Left forelimb (tissue), 1 donor: Measurements from ENCODE around the gene TYRP1.
"Not testable (repeated sequence)": the region's sequence is repeated elsewhere in the genome, so short reads cannot be mapped to it uniquely, and the experiment has no call there.

Experiments used
- DNase-seq: peaks from one replicate; pipeline ENCODE4 v3.0.0-alpha.2; 2018; ENCODE audit warnings: low spot score

The TYRP1 gene, protein sequence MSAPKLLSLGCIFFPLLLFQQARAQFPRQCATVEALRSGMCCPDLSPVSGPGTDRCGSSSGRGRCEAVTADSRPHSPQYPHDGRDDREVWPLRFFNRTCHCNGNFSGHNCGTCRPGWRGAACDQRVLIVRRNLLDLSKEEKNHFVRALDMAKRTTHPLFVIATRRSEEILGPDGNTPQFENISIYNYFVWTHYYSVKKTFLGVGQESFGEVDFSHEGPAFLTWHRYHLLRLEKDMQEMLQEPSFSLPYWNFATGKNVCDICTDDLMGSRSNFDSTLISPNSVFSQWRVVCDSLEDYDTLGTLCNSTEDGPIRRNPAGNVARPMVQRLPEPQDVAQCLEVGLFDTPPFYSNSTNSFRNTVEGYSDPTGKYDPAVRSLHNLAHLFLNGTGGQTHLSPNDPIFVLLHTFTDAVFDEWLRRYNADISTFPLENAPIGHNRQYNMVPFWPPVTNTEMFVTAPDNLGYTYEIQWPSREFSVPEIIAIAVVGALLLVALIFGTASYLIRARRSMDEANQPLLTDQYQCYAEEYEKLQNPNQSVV

DNA sequence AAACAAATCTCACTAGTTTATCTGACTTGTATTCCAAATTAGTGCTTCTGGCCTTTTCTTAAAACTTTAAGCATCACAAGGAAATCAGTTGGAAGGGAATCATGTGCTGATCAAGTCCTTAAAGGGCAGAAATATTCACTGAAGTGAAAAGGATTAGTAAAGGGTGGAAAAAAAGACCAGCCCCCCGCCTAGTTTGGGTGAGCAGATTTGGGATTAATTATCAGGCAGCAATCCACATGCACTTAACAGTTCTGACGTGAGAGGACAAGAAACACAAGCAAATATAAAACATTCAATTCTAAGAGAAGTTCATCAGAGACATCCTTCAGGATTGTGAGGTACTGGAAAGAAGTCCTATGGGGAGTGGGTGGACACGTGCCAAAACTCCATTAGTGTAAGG lies at the start of gene TYRP1:
Gene TYRP1 (plus strand): TSS at position 245 of the 400 bp plus-strand sequence. CDS start 612 bp downstream, outside the sequence.
- no peak for DNase-seq

DNA sequence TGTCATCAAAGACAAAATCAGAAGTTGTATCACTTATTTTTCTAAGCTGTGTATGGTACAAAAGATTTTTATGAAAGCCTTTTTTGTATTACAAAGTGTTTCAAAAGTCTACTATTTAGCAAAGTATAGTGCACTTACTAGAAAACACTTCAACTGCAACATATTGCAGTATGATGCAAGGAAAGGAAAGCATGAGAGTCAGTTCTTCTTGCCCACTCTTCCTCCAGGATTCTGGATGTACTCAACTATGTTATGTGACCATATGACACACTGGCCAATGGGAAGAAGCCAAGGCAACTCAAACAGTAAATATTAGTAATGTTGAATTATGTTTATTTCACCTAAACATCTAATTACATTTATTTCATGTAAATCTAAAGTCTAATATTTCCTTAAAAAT lies 49.5 kb upstream of the TYRP1 start:
- DNase-seq: no peak

DNA sequence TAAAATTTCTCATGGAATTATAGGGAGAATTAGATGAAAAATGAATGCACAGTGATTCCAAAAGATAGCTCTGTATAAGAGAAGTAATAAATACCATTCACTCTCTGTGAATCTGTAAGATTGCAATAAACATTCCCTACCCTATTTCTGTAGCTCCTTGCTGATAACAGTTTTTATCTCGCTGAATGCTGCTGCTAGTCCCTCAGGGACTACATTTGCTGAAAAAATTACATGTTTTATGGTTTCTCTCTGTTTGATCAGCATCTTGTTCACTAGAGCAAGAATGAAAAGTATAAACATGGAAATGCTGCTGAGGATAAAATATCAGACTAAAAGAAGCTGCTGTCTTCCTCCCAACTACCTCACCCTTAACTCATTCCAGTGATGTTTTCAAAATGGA lies 44.3 kb upstream of the TYRP1 start:
- no peak for DNase-seq

DNA sequence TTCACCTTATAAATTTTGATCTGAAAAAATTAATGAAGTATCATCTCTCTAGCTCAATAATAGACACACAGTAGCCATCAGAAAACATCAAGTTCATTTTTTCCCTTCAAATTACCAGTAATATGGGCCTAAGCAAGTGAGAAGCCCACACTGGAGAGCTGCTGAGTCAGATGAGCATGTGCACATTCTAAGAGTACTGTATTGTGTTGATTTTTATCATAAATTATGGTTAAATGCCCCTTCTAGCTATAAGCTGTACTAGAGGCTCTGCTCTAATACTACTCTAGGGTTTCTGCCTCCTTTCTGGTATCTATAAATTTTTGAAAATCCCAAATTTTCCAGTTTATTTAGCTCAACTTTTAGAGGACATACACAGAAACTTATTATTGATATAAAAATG lies 42.1 kb upstream of the TYRP1 start:
- DNase-seq: no peak

DNA sequence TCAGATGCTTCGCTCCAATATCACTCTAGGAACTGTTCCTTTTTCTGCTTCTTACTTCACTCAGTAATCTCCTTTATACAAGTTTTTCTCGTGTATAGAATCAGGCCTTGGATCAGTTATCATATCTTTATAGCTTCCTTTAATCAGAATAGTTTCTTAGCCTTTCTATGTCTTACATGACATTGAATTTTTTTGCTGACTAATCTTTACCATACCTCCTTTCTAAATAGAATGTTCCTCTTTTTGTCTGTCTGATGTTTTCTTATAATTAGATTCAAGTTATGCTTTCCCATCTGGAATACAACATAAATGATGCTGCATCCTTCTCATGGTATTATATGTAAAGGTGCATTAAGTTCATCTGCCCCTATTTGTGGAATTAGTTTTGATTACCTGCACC lies 40.2 kb upstream of the TYRP1 start:
- DNase-seq: no peak

DNA sequence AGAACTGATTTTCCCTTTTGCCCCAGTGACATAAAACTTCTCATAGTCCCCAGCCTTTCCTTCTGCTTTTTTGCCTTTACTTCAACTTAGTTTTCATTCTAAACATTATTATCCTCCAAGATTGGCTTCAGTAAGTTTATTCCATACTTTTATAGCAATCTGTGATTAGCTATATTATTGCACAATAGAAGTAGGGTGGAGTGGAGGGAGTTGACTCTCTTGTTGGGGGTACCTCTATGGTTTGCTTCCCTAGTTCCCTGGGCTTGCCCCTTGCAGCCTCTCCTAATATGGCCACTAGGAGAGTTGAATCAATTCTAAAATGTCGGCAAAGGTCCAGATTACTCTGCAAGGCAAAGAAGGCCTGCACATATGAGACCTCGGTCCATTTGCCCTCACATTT lies 36.4 kb upstream of the TYRP1 start:
- DNase-seq: no peak

DNA sequence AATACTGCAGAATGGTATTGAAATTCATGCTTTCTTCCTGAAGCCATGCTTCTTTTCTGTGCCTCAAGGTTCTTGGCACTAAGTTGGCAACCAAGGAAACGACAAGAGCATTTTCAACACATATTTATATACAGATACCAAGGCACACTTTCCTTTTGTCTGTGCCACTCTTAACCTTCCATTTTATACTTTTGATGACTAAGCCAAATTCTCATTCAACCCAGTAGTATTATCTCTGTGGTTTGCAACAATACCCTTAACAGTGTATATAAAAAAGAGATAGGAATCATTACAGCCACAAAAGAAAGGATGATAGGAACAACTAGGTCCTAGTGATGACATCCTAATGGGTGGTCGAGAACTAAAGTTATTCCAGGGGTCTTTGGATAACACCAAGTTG lies 36.0 kb upstream of the TYRP1 start:
- DNase-seq: no peak

DNA sequence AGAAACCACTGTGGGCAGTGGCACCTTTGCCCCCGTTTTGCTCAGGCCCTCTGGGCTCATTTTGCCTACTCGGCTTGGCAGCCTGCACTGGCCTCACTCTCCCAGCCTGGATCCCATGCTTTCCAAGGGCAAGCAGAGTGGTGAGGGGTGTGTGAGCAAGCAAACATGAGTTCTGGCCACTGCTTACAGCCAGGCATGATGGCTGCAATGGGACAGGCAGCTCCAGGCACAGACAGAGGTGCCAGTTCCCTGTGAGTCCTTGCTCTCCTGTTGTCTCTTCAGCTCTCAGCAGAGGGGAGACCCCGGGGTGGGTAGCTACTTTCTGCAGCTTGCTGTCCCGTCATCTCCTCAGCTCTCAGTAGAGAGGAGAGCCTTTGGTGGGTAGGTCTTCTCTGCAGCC lies 35.2 kb upstream of the TYRP1 start:
- DNase-seq: no peak

DNA sequence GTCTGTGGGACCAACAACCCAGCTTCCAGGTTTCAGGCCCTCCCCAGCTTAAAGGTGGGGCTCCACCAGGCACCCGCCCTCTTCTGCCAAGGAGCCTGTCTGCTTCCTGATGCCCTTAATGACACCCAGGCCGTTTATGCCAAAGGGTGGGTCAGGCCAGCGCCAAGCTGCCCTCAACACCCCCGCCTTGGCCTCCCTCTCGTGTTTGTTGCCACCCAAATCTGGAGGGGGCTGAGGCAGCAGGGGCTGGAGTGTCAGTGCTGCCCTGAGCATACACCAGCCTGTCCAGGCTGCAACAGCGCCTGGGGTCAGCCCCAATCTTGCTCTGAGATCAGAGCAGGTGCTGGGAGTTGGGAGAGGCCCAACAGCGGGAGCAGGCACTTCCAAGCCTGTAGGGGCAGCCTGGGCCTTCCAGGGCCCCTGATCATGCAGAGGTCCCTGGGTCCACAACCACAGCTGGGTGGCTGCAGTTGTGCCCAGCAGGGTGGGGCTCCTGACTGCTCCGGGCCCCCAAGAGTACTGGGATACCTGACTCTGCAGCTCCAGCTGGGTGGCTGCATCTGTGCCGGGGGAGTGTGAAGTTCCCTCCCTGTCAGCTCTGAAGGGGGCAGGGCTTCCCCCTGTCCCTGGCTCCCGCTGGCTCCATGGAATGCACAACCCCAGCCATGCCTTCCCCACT lies 34.5 kb upstream of the TYRP1 start:
- no peak for DNase-seq

DNA sequence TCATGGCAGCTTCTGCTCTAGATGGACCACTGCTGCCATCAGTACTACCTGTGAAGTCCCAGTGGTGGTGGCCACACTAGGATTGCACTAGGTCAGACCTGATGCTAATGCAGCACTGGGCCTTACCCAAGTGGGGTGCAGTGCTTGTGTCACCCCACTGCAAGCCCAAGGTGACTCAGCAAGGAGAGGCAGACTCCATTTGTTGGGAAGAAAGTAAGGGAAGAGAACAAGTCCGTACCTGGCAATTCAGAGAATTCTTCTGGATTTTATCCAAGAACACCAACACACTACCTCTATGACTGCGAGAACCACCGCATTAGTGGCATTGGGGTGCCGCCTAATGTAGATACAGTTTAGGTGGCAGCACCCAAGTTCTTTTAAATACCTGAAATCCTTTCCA lies 34.0 kb upstream of the TYRP1 start:
- DNase-seq: no peak

DNA sequence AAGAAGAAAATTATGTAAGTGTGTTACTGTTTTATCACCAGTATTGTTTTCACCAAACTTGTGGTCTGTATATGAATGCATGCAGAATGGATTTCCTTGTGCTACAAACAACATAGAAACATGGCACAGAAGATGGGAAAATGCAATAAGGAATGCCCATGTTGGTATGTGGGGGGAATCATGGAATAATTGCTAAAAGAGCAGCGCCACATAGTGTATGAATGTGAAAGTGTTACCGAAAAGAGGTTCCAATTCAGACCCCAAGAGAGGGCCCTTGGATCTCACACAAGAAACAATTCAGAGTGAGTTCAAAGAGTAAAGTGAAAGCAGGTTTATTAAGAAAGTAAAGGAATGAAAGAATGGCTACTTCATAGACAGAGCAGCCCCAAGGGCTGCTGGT lies 26.4 kb upstream of the TYRP1 start:
- no peak for DNase-seq

DNA sequence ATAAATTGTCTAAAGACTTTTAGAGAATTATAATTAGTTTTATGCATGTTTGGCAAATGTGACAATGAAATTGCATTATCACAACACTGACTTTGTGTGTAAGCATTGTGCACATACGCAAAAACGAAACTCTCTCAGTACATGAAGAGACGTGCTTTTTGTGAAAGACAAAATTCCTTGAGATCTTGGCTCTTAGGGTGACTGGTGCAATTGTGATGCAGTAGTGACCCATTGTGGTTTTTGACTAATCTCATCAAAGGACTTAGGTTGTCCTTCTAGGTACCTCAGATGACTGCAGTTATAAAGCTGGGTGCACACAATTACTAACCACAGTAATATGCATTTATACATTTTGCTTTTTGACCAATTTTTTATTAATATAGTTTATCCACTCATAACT lies 25.3 kb upstream of the TYRP1 start:
- no peak for DNase-seq

DNA sequence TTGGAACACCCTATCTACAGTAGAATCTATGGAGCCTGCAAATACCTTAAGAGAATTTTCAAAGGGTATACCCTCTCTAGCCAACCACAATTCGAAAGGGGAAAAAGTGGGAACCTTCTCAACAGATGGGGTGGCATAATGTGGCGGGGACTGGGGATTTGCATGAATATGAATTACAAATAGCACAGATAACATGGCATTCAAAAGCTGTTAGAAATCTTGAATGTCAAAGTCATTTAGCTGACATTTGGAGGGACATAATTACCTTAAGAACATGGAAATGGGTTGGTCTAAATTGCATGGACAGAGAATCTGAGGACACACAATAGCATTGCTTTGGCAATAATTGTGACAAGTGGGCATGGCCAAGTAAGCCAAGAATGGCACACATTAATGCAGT lies 23.2 kb upstream of the TYRP1 start:
- no peak for DNase-seq

DNA sequence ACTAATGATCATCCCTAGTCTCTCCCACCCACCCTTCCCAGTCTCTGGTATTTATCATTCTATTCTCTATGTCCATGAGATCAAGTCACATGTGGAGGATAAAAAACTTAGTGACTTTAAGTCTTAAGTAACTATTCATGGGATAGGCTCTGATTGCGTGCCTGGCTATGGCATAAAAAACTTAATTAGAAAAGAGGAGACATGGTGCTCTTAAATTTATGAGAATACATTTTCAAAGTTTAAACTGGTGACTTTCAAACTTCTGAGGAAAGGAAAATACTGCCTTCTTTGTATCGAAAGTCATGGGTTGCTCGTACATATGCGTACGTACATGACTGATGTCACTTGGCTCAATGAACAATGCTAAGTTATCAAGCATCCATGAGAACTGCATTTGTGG lies 18.2 kb upstream of the TYRP1 start:
- DNase-seq: no peak

DNA sequence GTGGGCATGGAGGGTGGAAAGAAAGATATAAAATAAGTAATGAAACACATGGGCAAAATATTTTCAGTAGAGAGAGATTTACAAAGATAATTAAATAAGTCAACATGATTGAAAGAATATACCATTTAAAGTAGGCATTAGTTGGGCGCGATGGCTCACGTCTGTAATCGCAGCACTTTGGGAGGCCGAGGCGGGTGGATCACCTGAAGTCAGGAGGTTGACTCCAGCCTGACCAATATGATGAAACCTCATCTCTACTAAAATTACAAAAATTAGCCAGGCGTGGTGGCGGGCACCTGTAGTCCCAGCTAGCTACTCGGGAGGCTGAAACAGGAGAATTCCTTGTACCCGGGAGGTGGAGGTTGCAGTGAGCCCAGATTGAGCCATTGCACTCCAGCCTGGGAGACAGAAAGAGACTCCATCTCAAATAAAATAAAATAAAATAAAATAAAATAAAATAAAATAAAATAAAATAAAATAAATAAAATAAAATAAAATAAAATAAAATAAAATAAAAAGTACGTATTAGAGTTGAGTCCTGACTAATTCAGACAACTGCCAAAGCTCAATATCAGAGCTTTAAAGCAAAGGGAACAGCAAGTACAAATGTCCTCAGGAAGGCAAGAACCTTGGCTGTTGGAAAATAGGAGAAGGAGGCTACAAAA lies 15.6 kb upstream of the TYRP1 start:
- DNase-seq: not testable (repeated sequence)

DNA sequence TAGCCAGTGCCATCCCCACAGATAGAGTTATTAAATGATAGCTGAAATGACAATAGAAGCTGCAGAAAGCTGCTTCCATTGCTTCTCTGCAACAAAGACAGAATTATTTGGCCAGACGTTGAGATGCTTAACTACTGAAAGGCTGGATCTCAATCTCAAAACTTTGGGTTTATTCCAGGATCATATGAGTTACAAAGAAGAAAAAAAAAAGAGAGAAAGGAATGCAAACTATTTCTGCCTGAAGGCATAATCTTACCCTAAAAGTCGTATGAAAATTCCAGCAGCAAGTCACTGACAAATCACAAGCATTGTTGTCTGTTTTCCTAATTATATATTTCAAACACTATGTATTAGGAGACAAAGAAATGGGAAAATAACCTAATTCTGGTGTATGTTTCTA lies 12.8 kb upstream of the TYRP1 start:
- no peak for DNase-seq

DNA sequence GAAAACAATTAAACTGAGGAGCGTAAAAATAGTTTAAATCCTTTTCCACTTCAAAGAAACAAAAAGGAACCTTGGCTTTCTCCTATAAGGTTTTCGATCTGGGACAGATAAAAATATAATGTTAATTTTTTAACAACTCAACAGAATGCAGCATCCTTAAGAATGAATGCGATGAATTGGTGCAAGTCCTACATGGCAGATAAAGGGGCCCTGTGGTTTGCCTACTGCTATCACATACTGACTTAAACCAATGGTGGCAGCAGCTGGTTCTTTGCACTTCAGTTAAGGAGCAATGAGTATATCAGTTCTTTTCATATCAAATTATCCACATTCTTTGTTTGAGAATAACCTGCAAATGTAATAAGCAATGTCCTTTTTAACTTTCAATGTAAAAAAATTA lies 12.4 kb upstream of the TYRP1 start:
- DNase-seq: no peak

DNA sequence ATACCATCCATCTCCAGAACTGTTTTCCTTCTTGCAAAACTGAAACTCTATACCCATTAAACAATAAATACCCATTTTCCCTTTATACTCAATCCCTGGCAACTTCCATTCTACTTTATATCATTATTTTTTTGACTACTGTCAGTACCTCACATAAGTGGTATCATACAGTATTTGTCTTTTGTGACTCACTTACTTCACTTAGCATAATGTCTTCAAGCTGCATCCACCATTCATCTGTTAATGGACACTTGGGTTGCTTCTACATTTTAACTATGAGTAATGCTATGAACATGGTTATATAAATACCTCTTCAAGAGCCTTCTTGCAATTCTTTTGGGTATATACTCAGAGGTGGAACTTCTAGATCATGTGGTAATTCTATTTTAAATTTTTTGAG lies 11.6 kb upstream of the TYRP1 start:
- no peak for DNase-seq

DNA sequence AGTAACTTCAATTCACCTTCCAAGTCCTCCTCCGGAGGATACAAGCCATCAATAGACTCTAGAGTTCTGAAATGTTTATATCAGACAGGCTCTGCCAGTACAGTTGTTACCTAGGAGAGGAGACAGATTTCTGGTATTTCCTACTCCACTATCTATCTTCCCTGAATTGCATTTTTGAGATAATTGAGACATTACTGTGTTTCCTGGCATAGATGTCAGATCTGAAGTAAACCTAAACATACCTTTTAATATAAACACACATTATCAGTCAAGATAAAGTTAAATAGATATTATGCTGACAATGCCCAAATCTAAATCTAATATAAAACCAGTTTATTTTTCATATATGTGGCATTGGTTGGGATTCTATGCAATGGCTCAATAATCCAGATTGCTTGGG lies 8.2 kb upstream of the TYRP1 start:
- no peak for DNase-seq

DNA sequence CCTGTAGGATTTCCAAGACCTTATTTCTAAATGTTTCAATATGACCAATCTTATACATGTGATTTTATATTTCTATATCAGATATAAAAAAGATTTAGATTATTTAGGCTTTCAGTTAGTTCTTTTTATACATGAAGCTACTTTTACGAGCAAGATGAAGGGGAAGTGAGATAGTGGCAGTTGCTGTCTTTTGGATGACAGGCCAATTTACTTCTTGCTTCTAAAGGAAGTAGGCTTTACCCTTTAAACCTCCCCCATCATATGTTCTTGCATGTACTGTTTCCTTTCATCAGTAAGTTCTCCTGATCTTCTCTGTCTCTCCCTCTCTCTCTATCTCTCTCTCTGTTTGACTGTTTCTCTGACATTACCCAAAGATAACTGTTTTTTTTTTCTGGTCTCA lies 4.0 kb upstream of the TYRP1 start:
- DNase-seq: no peak

DNA sequence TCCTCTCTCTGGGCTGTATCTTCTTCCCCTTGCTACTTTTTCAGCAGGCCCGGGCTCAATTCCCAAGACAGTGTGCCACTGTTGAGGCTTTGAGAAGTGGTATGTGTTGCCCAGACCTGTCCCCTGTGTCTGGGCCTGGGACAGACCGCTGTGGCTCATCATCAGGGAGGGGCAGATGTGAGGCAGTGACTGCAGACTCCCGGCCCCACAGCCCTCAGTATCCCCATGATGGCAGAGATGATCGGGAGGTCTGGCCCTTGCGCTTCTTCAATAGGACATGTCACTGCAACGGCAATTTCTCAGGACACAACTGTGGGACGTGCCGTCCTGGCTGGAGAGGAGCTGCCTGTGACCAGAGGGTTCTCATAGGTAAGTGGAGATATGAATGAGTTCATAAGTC lies 828 bp downstream of the TYRP1 start:
- DNase-seq: no peak

DNA sequence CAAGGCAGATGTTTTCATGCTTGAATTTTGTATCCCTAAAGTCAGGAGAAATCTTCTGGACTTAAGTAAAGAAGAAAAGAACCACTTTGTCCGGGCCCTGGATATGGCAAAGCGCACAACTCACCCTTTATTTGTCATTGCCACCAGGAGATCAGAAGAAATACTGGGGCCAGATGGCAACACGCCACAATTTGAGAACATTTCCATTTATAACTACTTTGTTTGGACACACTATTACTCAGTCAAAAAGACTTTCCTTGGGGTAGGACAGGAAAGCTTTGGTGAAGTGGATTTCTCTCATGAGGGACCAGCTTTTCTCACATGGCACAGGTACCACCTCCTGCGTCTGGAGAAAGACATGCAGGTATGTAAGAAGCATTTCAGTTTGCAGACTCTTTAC lies 2.3 kb downstream of the TYRP1 start:
- no peak for DNase-seq
